ENCODE results near the gene SLC6A12. TPM values are rescaled to one million over a fixed set of nuclear protein-coding genes. Genes with fewer than 3 reads are reported as not detected.

Gene SLC6A12
- total RNA-seq, 6 donors from 2014 or later: 2.4 to 11.2 (median 7.0) TPM

- ATAC-seq (ENCODE audit: low FRiP score in 2 of 2) (no peak), DNase-seq (no peak)
- Histone ChIP-seq H3K4me3 (no peak overlapping the region), H3K36me3 (no peaks in the 10 kb centered on the region), H3K27ac (no peak overlapping the region), H3K27me3 (no peaks in the 10 kb centered on the region), H3K9me3 (no peaks in the 10 kb centered on the region), H3K4me1 (no peaks in the 10 kb centered on the region)
- 84 to 90% methylated on average over 14 to 17 of the region's 17 CpGs for WGBS, 2 donors
- TF ChIP-seq CTCF (IDR thresholded peaks at IDR 0.05): no peak
- no peak for TF ChIP-seq EP300 (IDR thresholded peaks at IDR 0.05)
- TF ChIP-seq POLR2AphosphoS5 (IDR thresholded peaks at IDR 0.05): no peak
- no peak for TF ChIP-seq POLR2A (IDR thresholded peaks at IDR 0.05)
Observed at GRCh38 chr12:169528-170370, 44.2 kb downstream of the SLC6A12 start.

- Histone ChIP-seq H3K36me3 (no peaks in the 10 kb centered on the region), H3K27me3 (no peaks in the 10 kb centered on the region), H3K9me3 (no peaks in the 10 kb centered on the region), H3K4me3 (no peak overlapping the region), H3K27ac (no peak overlapping the region), H3K4me1 (no peaks in the 10 kb centered on the region)
- no peak for TF ChIP-seq CTCF (IDR thresholded peaks at IDR 0.05)
- no peak for TF ChIP-seq EP300 (IDR thresholded peaks at IDR 0.05)
- TF ChIP-seq POLR2A (IDR thresholded peaks at IDR 0.05): no peak
- TF ChIP-seq POLR2AphosphoS5 (IDR thresholded peaks at IDR 0.05): no peak
- ATAC-seq (ENCODE audit: low FRiP score in 2 of 2) (no peak), DNase-seq (no peak)
- 60 to 66% methylated on average over 16 to 21 of the region's 22 CpGs for WGBS, 2 donors
Observed at GRCh38 chr12:168763-169525, 45.0 kb downstream of the SLC6A12 start.

- H3K4me1 ChIP-seq: no peaks in the 10 kb centered on the region
- WGBS, 2 donors: 84 to 93% methylated on average over 7 to 12 of the region's 12 CpGs
- no peak for DNase-seq
- H3K27ac ChIP-seq: no peak overlapping the region
- no peaks in the 10 kb centered on the region for H3K9me3 ChIP-seq
- TF ChIP-seq CTCF (IDR thresholded peaks at IDR 0.05) (no peak), POLR2AphosphoS5 (IDR thresholded peaks at IDR 0.05) (no peak), EP300 (IDR thresholded peaks at IDR 0.05) (no peak), POLR2A (IDR thresholded peaks at IDR 0.05) (no peak)
- no peak overlapping the region for H3K4me3 ChIP-seq
- H3K27me3 ChIP-seq: no peaks in the 10 kb centered on the region
- H3K36me3 ChIP-seq: no peaks in the 10 kb centered on the region
- no peak for ATAC-seq (ENCODE audit: low FRiP score in 2 of 2)
Observed at GRCh38 chr12:167959-168600, 45.9 kb downstream of the SLC6A12 start.

- TF ChIP-seq EP300 (IDR thresholded peaks at IDR 0.05) (no peak), POLR2A (IDR thresholded peaks at IDR 0.05) (no peak), POLR2AphosphoS5 (IDR thresholded peaks at IDR 0.05) (no peak), CTCF (IDR thresholded peaks at IDR 0.05) (no peak)
- DNase-seq (no peak), ATAC-seq (ENCODE audit: low FRiP score in 2 of 2) (no peak)
- Histone ChIP-seq H3K27me3 (no peaks in the 10 kb centered on the region), H3K4me3 (no peak overlapping the region), H3K9me3 (no peaks in the 10 kb centered on the region), H3K4me1 (no peaks in the 10 kb centered on the region), H3K27ac (no peak overlapping the region), H3K36me3 (no peaks in the 10 kb centered on the region)
- WGBS, 2 donors: 85% methylated on average over 11 of the region's 11 CpGs
Observed at GRCh38 chr12:166425-167075, 47.4 kb downstream of the SLC6A12 start.
